NCI-H69 (cell line): Measurements from ENCODE around the gene RUNDC3A.

Source experiments
- DNase-seq: peaks from one replicate; lab custom pipeline; 2025; lab: John Stamatoyannopoulos, UW

Gene RUNDC3A

GRCh38 chr17:44308320-44308818, at the start of gene RUNDC3A:
Gene RUNDC3A (plus strand): TSS chr17:44308601. CDS start chr17:44308833, 232 bp downstream.
- DNase-seq, result peak; percentile 96

- DNase-seq, result no peak
These were observed 49.5 kb upstream of the RUNDC3A start for GRCh38 chr17:44258811-44259351.

DNA sequence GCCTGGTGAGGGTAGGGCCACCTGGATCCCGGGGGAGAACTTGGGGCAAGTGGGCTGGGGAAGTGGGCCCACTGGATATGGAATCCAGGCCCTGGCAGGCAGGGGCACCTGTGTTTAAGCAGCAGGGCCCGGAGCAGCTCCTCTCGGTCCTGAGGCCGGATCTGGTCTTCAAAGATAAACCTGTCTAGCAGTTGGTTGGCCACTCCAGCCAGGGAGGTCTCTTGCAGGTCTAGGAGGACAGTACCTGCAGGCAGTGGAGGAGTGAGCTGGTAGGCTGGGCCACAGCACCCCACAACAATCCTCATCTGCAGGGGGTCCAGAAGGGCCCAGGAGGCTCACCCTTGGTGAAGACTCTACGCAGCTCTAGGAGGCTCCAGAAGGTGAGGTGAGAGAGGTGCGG, 48.1 kb upstream of the RUNDC3A start:
- no peak for DNase-seq

- no peak for DNase-seq
These were observed 45.7 kb upstream of the RUNDC3A start for GRCh38 chr17:44262654-44263225.

GRCh38 chr17:44263345-44263902, 45.0 kb upstream of the RUNDC3A start:
- no peak for DNase-seq

GRCh38 chr17:44266402-44267164, 41.8 kb upstream of the RUNDC3A start:
- DNase-seq, result no peak

- DNase-seq, result no peak
These were observed 41.3 kb upstream of the RUNDC3A start for GRCh38 chr17:44267165-44267455.

- DNase-seq, result no peak
These were observed 40.4 kb upstream of the RUNDC3A start, which contains the start of gene SLC4A1 for GRCh38 chr17:44267818-44268490. Gene SLC4A1 (minus strand): TSS chr17:44268135. CDS start chr17:44262866, 5,269 bp downstream.

- DNase-seq, result no peak
These were observed 39.5 kb upstream of the RUNDC3A start for GRCh38 chr17:44268709-44269534.

- peak; percentile 69 for DNase-seq
These were observed 38.7 kb upstream of the RUNDC3A start for GRCh38 chr17:44269535-44270240.

- DNase-seq, result peak; percentile 67
These were observed 36.0 kb upstream of the RUNDC3A start for GRCh38 chr17:44272321-44272951.

- no peak for DNase-seq
These were observed 35.4 kb upstream of the RUNDC3A start for GRCh38 chr17:44272954-44273353.

GRCh38 chr17:44273607-44274006, 34.8 kb upstream of the RUNDC3A start:
- no peak for DNase-seq

DNA sequence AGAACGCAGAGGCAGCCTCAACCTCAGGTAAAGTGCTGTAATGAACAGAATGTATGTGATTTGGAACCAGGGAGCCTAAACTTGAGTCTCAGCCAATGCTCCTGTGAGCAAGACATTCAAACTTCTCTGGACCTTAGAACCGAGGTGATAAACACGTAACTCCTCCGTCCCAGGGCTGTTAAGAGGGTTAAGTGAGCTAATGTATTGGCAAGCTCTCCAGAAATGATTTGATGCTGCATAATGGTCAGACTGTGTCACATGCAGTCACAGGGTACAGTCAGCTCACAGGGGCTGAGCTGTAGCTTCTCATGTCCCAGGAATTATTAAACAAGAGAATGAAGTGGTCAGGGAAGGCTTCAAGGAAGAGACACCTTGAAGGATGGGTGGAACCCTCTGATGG, 30.4 kb upstream of the RUNDC3A start:
- DNase-seq, result no peak

DNA sequence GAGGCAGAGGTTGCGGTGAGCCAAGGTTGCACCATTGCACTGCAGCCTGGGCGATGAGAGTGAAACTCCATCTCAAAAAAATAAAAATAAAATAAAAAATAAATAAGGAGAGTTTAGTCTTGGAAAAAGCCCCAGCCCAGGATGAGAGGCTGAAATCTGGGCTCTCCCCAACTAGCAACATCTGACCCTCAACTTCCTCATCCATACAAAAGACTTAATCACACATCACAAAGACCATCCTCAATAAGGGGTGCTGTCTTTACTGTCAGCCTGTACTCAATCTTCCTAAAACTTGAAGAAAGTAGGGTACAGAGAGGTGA, 29.1 kb upstream of the RUNDC3A start:
- DNase-seq, result no peak

- DNase-seq, result no peak
These were observed 28.6 kb upstream of the RUNDC3A start for GRCh38 chr17:44279666-44280391.

GRCh38 chr17:44280392-44280937, 27.9 kb upstream of the RUNDC3A start:
- DNase-seq, result no peak

- no peak for DNase-seq
These were observed 26.8 kb upstream of the RUNDC3A start for GRCh38 chr17:44281570-44281969.

- no peak for DNase-seq
These were observed 26.1 kb upstream of the RUNDC3A start for GRCh38 chr17:44282264-44282663.
